Mesenchymal stem cell (in vitro differentiated cells and primary cell): ENCODE results near the gene MYO9B.

Experiments used
- DNase-seq: peaks from one replicate; pipeline ENCODE4 v3.0.0-alpha.2; 2013
- H2AFZ ChIP-seq: one replicate; pipeline ENCODE4 v1.6.1; 2013; ENCODE audit warnings: low read depth, mild to moderate bottlenecking, control low read depth, inconsistent platforms, low read length, moderate library complexity
- H2AK5ac ChIP-seq: 2 replicates; pipeline ENCODE4 v1.6.1; 2013; ENCODE audit warnings: low read length, moderate library complexity, mild to moderate bottlenecking, inconsistent platforms; ENCODE audit not compliant: severe bottlenecking
- H2BK120ac ChIP-seq: one replicate; pipeline ENCODE4 v1.6.1; 2013; ENCODE audit warnings: low read depth, mild to moderate bottlenecking, inconsistent platforms, low read length, moderate library complexity
- H2BK12ac ChIP-seq, 2 experiments: one replicate each; pipeline ENCODE4 v1.6.1; 2013; ENCODE audit warnings: inconsistent platforms in 2 of 2, low read length in 2 of 2, mild to moderate bottlenecking in 2 of 2, moderate library complexity in 2 of 2, control low read depth in 1 of 2
- H2BK15ac ChIP-seq: one replicate; pipeline ENCODE4 v1.6.1; 2013; ENCODE audit warnings: mild to moderate bottlenecking, low read depth, inconsistent platforms; ENCODE audit not compliant: poor library complexity, severe bottlenecking
- H2BK5ac ChIP-seq: 2 replicates; pipeline ENCODE4 v1.6.1; 2013; ENCODE audit warnings: low read depth, mild to moderate bottlenecking, low read length, control low read depth, inconsistent platforms; ENCODE audit not compliant: poor library complexity, severe bottlenecking
- H3K14ac ChIP-seq, 2 experiments: one replicate each; pipeline ENCODE4 v1.6.1; 2013; ENCODE audit warnings: inconsistent platforms in 2 of 2, low read length in 2 of 2, control low read depth in 1 of 2, mild to moderate bottlenecking in 1 of 2, moderate library complexity in 1 of 2
- H3K18ac ChIP-seq, 2 experiments: one replicate each; pipeline ENCODE4 v1.6.1; 2013; ENCODE audit warnings: inconsistent platforms in 2 of 2, low read length in 2 of 2, control low read depth in 1 of 2, low read depth in 1 of 2, mild to moderate bottlenecking in 1 of 2
- H3K23ac ChIP-seq, 2 experiments: one replicate each; pipeline ENCODE4 v1.6.1; 2013; ENCODE audit warnings: inconsistent platforms in 2 of 2, low read length in 2 of 2, mild to moderate bottlenecking in 2 of 2, moderate library complexity in 2 of 2, control low read depth in 1 of 2
- H3K27ac ChIP-seq: 2 replicates; pipeline ENCODE4 v1.5.1; 2013; ENCODE audit warnings: mild to moderate bottlenecking, moderate library complexity, low read length, control low read depth, inconsistent platforms; ENCODE audit not compliant: poor library complexity, severe bottlenecking
- H3K27me3 ChIP-seq, 2 experiments: 2 replicates each; pipeline versions ENCODE4 v1.6.1 to v1.7.0; 2013; ENCODE audit warnings: low read length in 2 of 2, mild to moderate bottlenecking in 2 of 2, moderate library complexity in 2 of 2, control low read depth in 1 of 2, inconsistent platforms in 1 of 2; ENCODE audit not compliant: control insufficient read depth in 1 of 2, insufficient read depth in 1 of 2
- H3K36me3 ChIP-seq, 2 experiments: 2 replicates each; pipeline versions ENCODE4 v1.6.1 to v1.7.0; 2013; ENCODE audit warnings: low read length in 2 of 2, control low read depth in 1 of 2, inconsistent platforms in 1 of 2, low read depth in 1 of 2, mild to moderate bottlenecking in 1 of 2; ENCODE audit not compliant: insufficient read depth in 2 of 2, control insufficient read depth in 1 of 2
- H3K4ac ChIP-seq, 2 experiments: one replicate each; pipeline ENCODE4 v1.6.1; 2013; ENCODE audit warnings: inconsistent platforms in 2 of 2, low read length in 2 of 2, mild to moderate bottlenecking in 2 of 2, moderate library complexity in 2 of 2, control low read depth in 1 of 2, low read depth in 1 of 2
- H3K4me1 ChIP-seq: 2 replicates; pipeline ENCODE4 v1.6.1; 2013; ENCODE audit warnings: low read depth, low read length, control low read depth; ENCODE audit not compliant: control insufficient read depth, insufficient read depth
- H3K4me2 ChIP-seq: 2 replicates; pipeline ENCODE4 v1.6.1; 2013; ENCODE audit warnings: low read length, mild to moderate bottlenecking, inconsistent platforms; ENCODE audit not compliant: poor library complexity, severe bottlenecking
- H3K4me3 ChIP-seq, 2 experiments: 2 replicates each; pipeline versions ENCODE4 v1.5.1 to v1.7.0; 2013; ENCODE audit warnings: low read length in 2 of 2, mild to moderate bottlenecking in 2 of 2, control low read depth in 1 of 2, low read depth in 1 of 2; ENCODE audit not compliant: insufficient read depth in 1 of 2
- H3K79me1 ChIP-seq: replicated peaks from 2 replicates; pipeline ENCODE4 v1.6.1; 2013; ENCODE audit warnings: mild to moderate bottlenecking, control low read depth, low read length, inconsistent platforms; ENCODE audit not compliant: poor library complexity, severe bottlenecking
- H3K9ac ChIP-seq: 2 replicates; pipeline ENCODE4 v1.7.0; 2013; ENCODE audit warnings: mild to moderate bottlenecking, low read length, moderate library complexity
- H3K9me3 ChIP-seq: 2 replicates; pipeline ENCODE4 v1.7.0; 2013; ENCODE audit warnings: mild to moderate bottlenecking, low read length; ENCODE audit not compliant: control insufficient read depth
- H4K8ac ChIP-seq: one replicate; pipeline ENCODE4 v1.6.1; 2013; ENCODE audit warnings: inconsistent platforms, mild to moderate bottlenecking, low read length, moderate library complexity
- H4K91ac ChIP-seq: one replicate; pipeline ENCODE4 v1.6.1; 2013; ENCODE audit warnings: mild to moderate bottlenecking, low read length, inconsistent platforms
- WGBS: methylation state at CpG from one replicate; pipeline ENCODE4 v1.1.7; 2013; ENCODE audit warnings: mixed read lengths; 5-methylcytosine and 5-hydroxymethylcytosine counted together

MYO9B gene

GRCh38 chr19:17170538-17171297 is 95.1 kb downstream of the MYO9B start:
- H3K4ac ChIP-seq, result no peak overlapping the region
- 97% methylated on average over 11 of the region's 13 CpGs for WGBS

GRCh38 chr19:17171874-17172273 is 96.3 kb downstream of the MYO9B start:
- no peak for DNase-seq
- Histone ChIP-seq H3K36me3 (peaks cover 85% of the 10 kb centered on the region in 2 experiments), H3K79me1 (peaks cover 10% of the 10 kb centered on the region), H2AK5ac (no peak overlapping the region), H2AFZ (no peak overlapping the region), H3K27ac (no peak overlapping the region), H2BK12ac (no peak overlapping the region), H3K14ac (no peak overlapping the region), H3K4ac (no peak overlapping the region), H3K18ac (no peak overlapping the region), H3K4me3 (no peak overlapping the region), H4K8ac (no peak overlapping the region), H2BK5ac (no peak overlapping the region), H3K4me2 (no peak overlapping the region), H2BK120ac (no peak overlapping the region), H3K23ac (no peak overlapping the region), H4K91ac (no peak overlapping the region), H3K9ac (no peak overlapping the region), H2BK15ac (no peak overlapping the region), H3K4me1 (no peaks in the 10 kb centered on the region), H3K27me3 (no peaks in the 10 kb centered on the region), H3K9me3 (no peaks in the 10 kb centered on the region)
- WGBS, result 96% methylated on average over 8 of the region's 8 CpGs

More at GRCh38 chr19:17170538-17171297, 95.1 kb downstream of the MYO9B start:
- H3K9ac ChIP-seq, result no peak overlapping the region
- no peaks in the 10 kb centered on the region for H3K9me3 ChIP-seq
- H4K8ac ChIP-seq, result no peak overlapping the region
- DNase-seq, result peak; percentile 30
- H3K18ac ChIP-seq, result no peak overlapping the region
- H3K27me3 ChIP-seq, result no peaks in the 10 kb centered on the region
- H3K36me3 ChIP-seq, result peaks cover 78 to 90% of the 10 kb centered on the region in 2 experiments
- no peak overlapping the region for H2BK12ac ChIP-seq
- H3K23ac ChIP-seq, result no peak overlapping the region
- no peak overlapping the region for H2BK120ac ChIP-seq
- no peak overlapping the region for H2BK15ac ChIP-seq
- no peak overlapping the region for H3K27ac ChIP-seq
- no peak overlapping the region for H4K91ac ChIP-seq
- no peak overlapping the region for H3K4me3 ChIP-seq
- no peak overlapping the region for H3K14ac ChIP-seq
- no peak overlapping the region for H2AFZ ChIP-seq
- no peak overlapping the region for H2BK5ac ChIP-seq
- no peak overlapping the region for H2AK5ac ChIP-seq
- H3K4me2 ChIP-seq, result no peak overlapping the region
- H3K4me1 ChIP-seq, result no peaks in the 10 kb centered on the region
- H3K79me1 ChIP-seq, result peaks cover 10% of the 10 kb centered on the region

- H2BK120ac ChIP-seq, result no peak overlapping the region
- H3K4me3 ChIP-seq, result no peak overlapping the region
- H2AFZ ChIP-seq, result no peak overlapping the region
- no peak overlapping the region for H3K18ac ChIP-seq
- no peak overlapping the region for H2AK5ac ChIP-seq
- H3K9me3 ChIP-seq, result no peaks in the 10 kb centered on the region
- H4K8ac ChIP-seq, result no peak overlapping the region
- no peaks in the 10 kb centered on the region for H3K27me3 ChIP-seq
- peaks cover 85 to 86% of the 10 kb centered on the region in 2 experiments for H3K36me3 ChIP-seq
- no peak overlapping the region for H3K27ac ChIP-seq
- H4K91ac ChIP-seq, result no peak overlapping the region
- no peak overlapping the region for H2BK5ac ChIP-seq
- no peak overlapping the region for H3K4ac ChIP-seq
- peak overlapping the region; percentile 17 for H2BK15ac ChIP-seq
- H3K79me1 ChIP-seq, result peaks cover 10% of the 10 kb centered on the region
- H3K4me1 ChIP-seq, result no peaks in the 10 kb centered on the region
- H3K4me2 ChIP-seq, result no peak overlapping the region
- no peak overlapping the region for H2BK12ac ChIP-seq
- 97% methylated on average over 32 of the region's 33 CpGs for WGBS
- no peak overlapping the region for H3K14ac ChIP-seq
- no peak for DNase-seq
- no peak overlapping the region for H3K9ac ChIP-seq
- H3K23ac ChIP-seq, result no peak overlapping the region
Observed at GRCh38 chr19:17172624-17173345, 97.2 kb downstream of the MYO9B start.

DNA sequence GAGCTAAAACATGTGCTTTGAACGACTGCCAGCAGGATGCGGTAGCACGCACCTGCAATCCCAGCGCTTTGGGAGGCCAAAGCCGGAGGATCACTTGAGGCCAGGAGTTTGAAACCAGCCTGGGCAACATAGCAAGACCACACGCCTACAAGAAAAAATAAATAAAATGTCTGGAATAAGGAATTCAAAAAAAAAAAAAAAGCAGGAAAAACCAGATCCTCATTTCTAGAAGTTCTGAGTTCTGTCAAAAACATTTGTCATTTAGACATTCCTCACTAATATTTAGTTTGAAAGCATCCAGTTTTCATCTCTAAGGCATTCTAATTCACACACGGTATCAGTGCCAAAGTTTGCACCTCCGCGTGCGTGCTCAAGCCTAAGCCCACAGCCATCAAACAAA is 102.7 kb downstream of the MYO9B start:
- H2BK5ac ChIP-seq, result no peak overlapping the region
- no peak overlapping the region for H3K18ac ChIP-seq
- H3K36me3 ChIP-seq, result peaks cover 72 to 75% of the 10 kb centered on the region in 2 experiments
- no peak overlapping the region for H4K8ac ChIP-seq
- H2BK120ac ChIP-seq, result no peak overlapping the region
- WGBS, result 97% methylated on average over 8 of the region's 10 CpGs
- no peak overlapping the region for H3K4me3 ChIP-seq
- no peak overlapping the region for H2AK5ac ChIP-seq
- no peak overlapping the region for H2BK15ac ChIP-seq
- no peak overlapping the region for H3K23ac ChIP-seq
- no peak overlapping the region for H2BK12ac ChIP-seq
- H3K27me3 ChIP-seq, result no peaks in the 10 kb centered on the region
- peaks cover 9% of the 10 kb centered on the region for H3K79me1 ChIP-seq
- no peak overlapping the region for H3K4ac ChIP-seq
- H2AFZ ChIP-seq, result no peak overlapping the region
- H3K4me1 ChIP-seq, result no peaks in the 10 kb centered on the region
- H3K9ac ChIP-seq, result no peak overlapping the region
- no peak for DNase-seq
- no peak overlapping the region for H3K4me2 ChIP-seq
- no peaks in the 10 kb centered on the region for H3K9me3 ChIP-seq
- no peak overlapping the region for H3K27ac ChIP-seq
- no peak overlapping the region for H4K91ac ChIP-seq
- no peak overlapping the region for H3K14ac ChIP-seq
